H1 (cell line): ENCODE data around the gene PRODH2.

Source experiments
- ATF2 ChIP-seq: IDR thresholded peaks from 2 replicates; pipeline ENCODE4 v1.6.1; 2012; ENCODE audit warnings: low read length, inconsistent platforms
- ATF3 ChIP-seq: IDR thresholded peaks from 2 replicates; pipeline ENCODE4 v1.6.1; 2011; ENCODE audit warnings: low read depth, mild to moderate bottlenecking, low read length; ENCODE audit not compliant: insufficient read depth
- BRCA1 ChIP-seq: IDR thresholded peaks from 2 replicates; pipeline ENCODE4 v1.6.1; 2012; ENCODE audit warnings: low read depth, low read length, improper control_type of control experiment
- CHD7 ChIP-seq: fragments of 300-600 bp; sonication (generic); IDR thresholded peaks from 2 replicates; pipeline ENCODE4 v1.7.1; 2012; ENCODE audit warnings: low read length, moderate library complexity, mild to moderate bottlenecking, inconsistent platforms; ENCODE audit not compliant: insufficient replicate concordance
- CTCF ChIP-seq, 3 experiments: IDR thresholded peaks; 1 replicate in 2 of 3; 2 replicates in 1 of 3; pipeline versions ENCODE4 v1.5.1 to v1.6.1; 2011; ENCODE audit warnings: low read length in 3 of 3, mild to moderate bottlenecking in 3 of 3, inconsistent platforms in 2 of 3, low read depth in 1 of 3, moderate library complexity in 1 of 3; ENCODE audit not compliant: insufficient read depth in 1 of 3; ENCODE audit errors: control extremely low read depth in 1 of 3
- FOSL1 ChIP-seq: IDR thresholded peaks from 2 replicates; pipeline ENCODE4 v1.6.1; 2011; ENCODE audit warnings: mild to moderate bottlenecking, low read depth, low read length, moderate library complexity; ENCODE audit not compliant: insufficient read depth
- GABPA ChIP-seq: IDR thresholded peaks from 2 replicates; pipeline ENCODE4 v1.6.1; 2011; ENCODE audit warnings: mild to moderate bottlenecking, low read length, moderate library complexity, borderline replicate concordance; ENCODE audit not compliant: insufficient read depth
- JUN ChIP-seq: IDR thresholded peaks from 2 replicates; pipeline ENCODE4 v1.6.1; 2011; ENCODE audit warnings: low read depth, mild to moderate bottlenecking, improper control_type of control experiment, low read length
- POLR2A ChIP-seq, 2 experiments: IDR thresholded peaks; 1 replicate in 1 of 2; 2 replicates in 1 of 2; pipeline ENCODE4 v1.6.1; 2011; ENCODE audit warnings: low read depth in 2 of 2, low read length in 2 of 2, mild to moderate bottlenecking in 2 of 2; ENCODE audit errors: control extremely low read depth in 1 of 2
- POLR2AphosphoS5 ChIP-seq: IDR thresholded peaks from 2 replicates; pipeline ENCODE4 v1.6.1; 2011; ENCODE audit warnings: low read depth, low read length
- SIRT6 ChIP-seq: IDR thresholded peaks from one replicate; pipeline ENCODE4 v1.7.1; 2012; ENCODE audit warnings: low read length, inconsistent platforms
- TAF1 ChIP-seq: IDR thresholded peaks from 2 replicates; pipeline ENCODE4 v1.6.1; 2011; ENCODE audit warnings: mild to moderate bottlenecking, low read depth, low read length
- TCF12 ChIP-seq: IDR thresholded peaks from 2 replicates; pipeline ENCODE4 v1.6.1; 2011; ENCODE audit warnings: low read depth, mild to moderate bottlenecking, low read length
- YY1 ChIP-seq: IDR thresholded peaks from 2 replicates; pipeline ENCODE4 v1.6.1; 2011; ENCODE audit warnings: low read depth, mild to moderate bottlenecking, low read length

GRCh38 chr19:35792888-35793287, 19.8 kb downstream of the PRODH2 start:
- TF ChIP-seq POLR2AphosphoS5 (no peak), CTCF (IDR thresholded peaks at IDR 0.05; ENCODE audit: control extremely low read depth in 1 of 3, insufficient read depth in 1 of 3, low read depth in 1 of 3, low read length in 3 of 3) (no peak), POLR2A (IDR thresholded peaks at IDR 0.05; ENCODE audit: control extremely low read depth in 1 of 2, low read depth in 2 of 2, low read length in 2 of 2) (no peak), ATF3 (no peak), ATF2 (no peak), JUN (no peak), FOSL1 (no peak), BRCA1 (no peak), TAF1 (no peak), SIRT6 (no peak), YY1 (no peak), TCF12 (no peak), CHD7 (no peak), GABPA (no peak)
